NB4 (cell line): ENCODE measurements around the gene AVPR1A.
A peak's percentile ranks its signal among the peaks of the same experiment; 100 is the strongest.

Experiments used
- MYC ChIP-seq: IDR thresholded peaks from 2 replicates; pipeline ENCODE4 v1.6.1; 2011; ENCODE audit warnings: low read depth, low read length
- POLR2A ChIP-seq: IDR thresholded peaks from 2 replicates; pipeline ENCODE4 v1.6.1; 2011; ENCODE audit warnings: mild to moderate bottlenecking; ENCODE audit not compliant: insufficient read length; ENCODE audit errors: extremely low read depth
- TF ChIP-seq, protein P1 (sequence below): IDR thresholded peaks from one replicate; pipeline ENCODE4 v1.5.1; 2012; ENCODE audit warnings: low read depth, low read length

GRCh38 chr12:63151623-63152320 lies 771 bp upstream of the AVPR1A start:
- TF ChIP-seq, protein P1, sequence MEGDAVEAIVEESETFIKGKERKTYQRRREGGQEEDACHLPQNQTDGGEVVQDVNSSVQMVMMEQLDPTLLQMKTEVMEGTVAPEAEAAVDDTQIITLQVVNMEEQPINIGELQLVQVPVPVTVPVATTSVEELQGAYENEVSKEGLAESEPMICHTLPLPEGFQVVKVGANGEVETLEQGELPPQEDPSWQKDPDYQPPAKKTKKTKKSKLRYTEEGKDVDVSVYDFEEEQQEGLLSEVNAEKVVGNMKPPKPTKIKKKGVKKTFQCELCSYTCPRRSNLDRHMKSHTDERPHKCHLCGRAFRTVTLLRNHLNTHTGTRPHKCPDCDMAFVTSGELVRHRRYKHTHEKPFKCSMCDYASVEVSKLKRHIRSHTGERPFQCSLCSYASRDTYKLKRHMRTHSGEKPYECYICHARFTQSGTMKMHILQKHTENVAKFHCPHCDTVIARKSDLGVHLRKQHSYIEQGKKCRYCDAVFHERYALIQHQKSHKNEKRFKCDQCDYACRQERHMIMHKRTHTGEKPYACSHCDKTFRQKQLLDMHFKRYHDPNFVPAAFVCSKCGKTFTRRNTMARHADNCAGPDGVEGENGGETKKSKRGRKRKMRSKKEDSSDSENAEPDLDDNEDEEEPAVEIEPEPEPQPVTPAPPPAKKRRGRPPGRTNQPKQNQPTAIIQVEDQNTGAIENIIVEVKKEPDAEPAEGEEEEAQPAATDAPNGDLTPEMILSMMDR: peak; percentile 91
- TF ChIP-seq MYC (no peak), POLR2A (no peak)
